PC-3 (cell line): ENCODE measurements around the gene TXNRD1.

Experiments used
- EZH2phosphoT487 ChIP-seq: fragments of 300-600 bp; sonication (generic); IDR thresholded peaks from 2 replicates; pipeline ENCODE4 v1.6.1; 2018; ENCODE audit warnings: mild to moderate bottlenecking, antibody characterized with exemption, low read length, borderline replicate concordance
- TF ChIP-seq, protein P1 (sequence below): fragments of 300-600 bp; sonication (generic); conservative IDR thresholded peaks from 2 replicates; pipeline ENCODE4 v1.5.1; 2017; ENCODE audit warnings: antibody characterized with exemption, low read depth, mild to moderate bottlenecking, low read length

GRCh38 chr12:104216521-104216924, 944 bp downstream of the TXNRD1 start:
- no peak for TF ChIP-seq EZH2phosphoT487
- TF ChIP-seq, protein P1, sequence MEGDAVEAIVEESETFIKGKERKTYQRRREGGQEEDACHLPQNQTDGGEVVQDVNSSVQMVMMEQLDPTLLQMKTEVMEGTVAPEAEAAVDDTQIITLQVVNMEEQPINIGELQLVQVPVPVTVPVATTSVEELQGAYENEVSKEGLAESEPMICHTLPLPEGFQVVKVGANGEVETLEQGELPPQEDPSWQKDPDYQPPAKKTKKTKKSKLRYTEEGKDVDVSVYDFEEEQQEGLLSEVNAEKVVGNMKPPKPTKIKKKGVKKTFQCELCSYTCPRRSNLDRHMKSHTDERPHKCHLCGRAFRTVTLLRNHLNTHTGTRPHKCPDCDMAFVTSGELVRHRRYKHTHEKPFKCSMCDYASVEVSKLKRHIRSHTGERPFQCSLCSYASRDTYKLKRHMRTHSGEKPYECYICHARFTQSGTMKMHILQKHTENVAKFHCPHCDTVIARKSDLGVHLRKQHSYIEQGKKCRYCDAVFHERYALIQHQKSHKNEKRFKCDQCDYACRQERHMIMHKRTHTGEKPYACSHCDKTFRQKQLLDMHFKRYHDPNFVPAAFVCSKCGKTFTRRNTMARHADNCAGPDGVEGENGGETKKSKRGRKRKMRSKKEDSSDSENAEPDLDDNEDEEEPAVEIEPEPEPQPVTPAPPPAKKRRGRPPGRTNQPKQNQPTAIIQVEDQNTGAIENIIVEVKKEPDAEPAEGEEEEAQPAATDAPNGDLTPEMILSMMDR: no peak
